NCI-H446 (cell line): ENCODE measurements around the gene EFCC1.

Source experiments
- DNase-seq, 2 experiments: peaks; one replicate each; lab custom pipeline; 2025; lab: John Stamatoyannopoulos, UW

EFCC1 gene, protein sequence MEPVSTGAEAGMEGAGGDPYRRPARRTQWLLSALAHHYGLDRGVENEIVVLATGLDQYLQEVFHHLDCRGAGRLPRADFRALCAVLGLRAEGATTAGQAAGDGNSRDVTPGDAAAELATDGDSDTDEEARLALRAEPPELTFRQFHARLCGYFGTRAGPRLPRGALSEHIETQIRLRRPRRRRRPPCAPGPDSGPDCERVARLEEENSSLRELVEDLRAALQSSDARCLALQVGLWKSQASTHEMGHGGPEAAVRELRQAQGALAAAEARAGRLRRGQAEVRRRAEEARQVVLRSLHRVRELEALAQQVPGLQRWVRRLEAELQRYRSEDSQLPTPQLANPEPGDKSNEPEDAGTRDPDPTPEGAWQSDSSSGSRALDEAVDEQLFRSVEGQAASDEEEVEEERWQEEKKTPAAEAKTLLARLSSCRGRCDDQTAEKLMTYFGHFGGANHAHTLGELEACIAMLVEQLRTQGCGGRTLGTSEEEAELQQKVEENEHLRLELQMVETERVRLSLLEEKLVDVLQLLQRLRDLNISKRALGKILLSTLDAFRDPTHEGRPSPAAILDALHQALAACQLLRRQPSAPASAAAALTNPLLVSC

DNA sequence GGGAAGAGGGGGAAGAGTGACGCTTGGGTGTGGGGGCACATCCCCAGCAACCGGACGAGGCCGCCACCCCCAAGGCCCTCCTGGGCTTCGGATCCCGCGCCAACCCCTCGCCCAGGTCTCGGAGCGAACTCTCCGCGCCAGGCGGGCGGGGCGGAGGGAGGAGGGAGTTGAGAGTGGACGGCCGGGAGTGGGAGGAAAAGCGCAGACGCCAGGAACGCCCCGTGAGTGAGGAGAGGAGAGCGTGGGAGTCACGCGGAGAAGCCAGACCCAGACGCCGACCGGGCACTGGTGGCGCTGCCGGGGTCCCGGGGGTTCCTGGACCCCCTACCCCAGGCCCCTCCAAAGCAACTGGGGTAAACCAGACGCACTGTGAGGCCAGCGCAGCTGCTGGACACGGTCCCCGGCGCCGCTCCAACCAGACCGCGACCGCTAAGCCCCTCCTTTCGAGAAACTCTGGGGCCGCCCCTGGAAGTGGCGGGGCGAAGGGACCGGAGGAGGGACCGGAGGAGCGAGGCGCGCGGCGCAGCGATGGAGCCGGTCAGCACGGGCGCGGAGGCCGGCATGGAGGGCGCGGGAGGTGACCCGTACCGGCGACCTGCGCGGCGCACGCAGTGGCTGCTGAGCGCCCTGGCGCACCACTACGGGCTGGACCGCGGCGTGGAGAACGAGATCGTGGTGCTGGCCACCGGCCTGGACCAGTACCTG, at the start of gene EFCC1:
EFCC1 (plus strand) TSS at position 204 of the 705 bp plus-strand sequence; CDS start at position 529, 325 bp downstream.
- no peak for DNase-seq

DNA sequence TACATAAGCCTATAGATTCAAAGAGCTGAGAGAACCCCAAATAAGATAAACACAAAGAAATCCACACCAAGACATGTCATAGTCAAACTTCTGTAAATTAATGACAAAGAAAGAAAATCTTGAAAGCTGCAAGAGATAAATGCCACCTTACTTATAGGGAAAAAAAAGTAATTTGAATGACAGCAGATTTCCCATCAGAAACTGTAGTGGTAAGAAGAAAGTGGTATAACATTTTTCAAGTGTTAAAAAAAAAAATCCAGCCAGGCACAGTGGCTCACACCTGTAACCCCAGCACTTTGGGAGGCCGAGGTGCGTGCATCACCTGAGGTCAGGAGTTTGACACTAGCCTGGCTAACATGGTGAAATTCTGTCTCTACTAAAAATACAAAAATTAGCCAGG, 44.7 kb upstream of the EFCC1 start:
- no peak for DNase-seq

DNA sequence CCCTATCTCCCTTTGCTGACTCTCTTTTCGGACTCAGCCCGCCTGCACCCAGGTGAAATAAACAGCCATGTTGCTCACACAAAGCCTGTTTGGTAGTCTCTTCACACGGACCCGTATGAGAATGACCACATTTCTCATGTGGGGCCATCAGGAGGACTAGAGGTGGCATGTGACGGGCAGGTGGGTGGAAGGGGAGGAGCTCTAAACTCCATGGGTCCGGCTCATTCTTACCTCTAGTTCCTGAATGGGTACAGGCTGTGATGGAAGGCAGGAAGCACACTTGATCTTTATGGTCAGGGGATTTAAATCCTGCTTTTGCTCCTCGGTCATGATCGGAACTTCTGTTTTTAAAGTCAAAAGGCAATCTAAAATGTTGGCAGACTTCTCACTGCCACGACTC, 35.8 kb upstream of the EFCC1 start:
- no peak for DNase-seq

DNA sequence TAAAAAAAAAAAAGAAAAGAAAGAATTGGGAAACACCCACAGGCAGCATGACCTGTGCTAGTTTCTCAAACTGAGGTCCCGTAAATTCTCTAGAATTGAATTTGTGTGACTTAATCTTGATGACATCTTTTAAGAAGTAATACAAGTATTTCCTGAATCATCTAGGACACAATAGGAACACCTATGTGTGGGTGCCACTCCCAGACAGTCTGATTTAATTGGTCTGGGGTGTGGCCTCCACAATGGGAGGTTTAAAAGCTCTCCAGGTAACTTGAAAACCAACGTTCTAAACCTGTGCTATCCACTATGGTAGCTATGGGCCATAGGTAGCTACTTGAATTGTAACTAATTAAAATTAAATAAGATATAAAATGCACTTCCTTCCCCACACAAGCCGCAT, 35.3 kb upstream of the EFCC1 start:
- no peak for DNase-seq

DNA sequence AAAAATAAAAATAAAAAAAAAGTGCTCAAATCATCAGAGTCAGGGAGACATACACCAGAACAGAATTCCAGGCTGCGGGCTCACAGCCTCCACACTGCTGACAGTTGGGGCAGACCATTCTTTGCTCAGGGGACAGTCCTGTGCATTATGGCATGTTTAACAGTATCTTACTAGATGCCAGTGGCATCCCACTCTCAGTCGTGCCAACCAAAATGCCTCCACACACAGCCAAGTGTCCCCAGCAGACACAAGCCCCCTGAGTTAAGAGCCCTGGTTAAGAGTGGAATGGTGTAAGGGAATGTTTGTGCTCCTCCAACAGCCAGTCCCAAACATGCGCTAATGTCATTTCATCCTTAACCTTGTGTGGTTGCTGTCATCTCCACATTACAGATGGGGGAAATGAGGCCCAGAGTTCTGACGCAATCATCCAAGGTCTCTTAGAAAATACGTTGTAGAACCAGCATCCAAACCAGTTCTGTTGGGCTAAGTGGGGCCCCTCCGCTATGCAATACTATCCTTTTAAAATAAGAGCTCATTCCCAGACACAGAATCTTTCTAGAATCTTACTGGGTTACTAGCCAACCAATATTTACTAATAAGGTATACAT, 33.3 kb upstream of the EFCC1 start:
- DNase-seq, result no peak

DNA sequence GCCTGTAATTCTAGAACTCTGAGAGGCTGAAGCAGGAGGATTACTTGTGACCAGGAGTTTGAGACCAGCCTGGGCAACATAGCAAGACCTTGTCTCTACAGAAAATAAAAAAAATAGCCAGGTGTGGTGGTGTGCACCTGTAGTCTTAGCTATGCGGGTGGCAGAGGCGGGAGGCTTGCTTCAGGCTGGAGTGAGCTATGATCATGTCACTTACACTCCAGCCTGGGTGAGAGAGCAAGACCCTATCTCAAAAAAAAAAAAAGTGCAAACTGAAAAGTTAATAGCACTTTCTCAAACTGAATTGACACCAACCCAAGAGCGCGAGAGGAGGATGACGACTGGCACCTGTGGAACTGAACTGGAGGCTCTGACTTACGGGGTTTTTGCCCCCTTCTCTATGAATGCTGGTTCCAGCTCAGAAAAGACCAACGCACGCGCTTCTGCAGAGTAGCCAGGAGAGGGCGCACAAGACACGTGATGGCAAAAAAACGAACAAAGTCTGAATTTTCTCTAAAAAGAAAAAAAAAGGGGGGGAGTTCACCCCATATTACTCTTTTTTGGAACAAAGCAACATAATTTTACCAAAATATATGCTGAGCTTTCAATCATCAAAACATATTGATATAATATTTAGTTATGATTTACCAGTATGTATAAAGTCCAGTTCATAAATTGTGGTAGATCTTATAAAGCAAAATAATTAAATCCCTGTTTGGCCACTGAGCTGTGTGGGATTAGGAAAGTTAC, 30.9 kb upstream of the EFCC1 start:
- DNase-seq, result peak; percentile 32 to 57

DNA sequence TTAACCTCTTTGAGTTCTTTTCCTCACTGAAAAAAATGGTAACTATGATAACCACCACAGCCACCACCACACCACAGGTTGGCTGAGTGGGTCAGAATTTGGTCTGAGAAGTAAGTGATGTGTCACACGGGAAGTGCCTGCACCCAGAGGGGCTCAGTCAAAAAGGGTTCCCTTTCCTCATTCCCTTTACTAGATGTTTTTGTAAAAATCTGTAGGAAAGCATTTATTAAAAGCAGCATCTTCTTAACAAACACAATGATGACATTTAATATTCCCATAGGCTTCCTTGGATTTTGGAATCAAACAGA, 30.4 kb upstream of the EFCC1 start:
- DNase-seq, result no peak

DNA sequence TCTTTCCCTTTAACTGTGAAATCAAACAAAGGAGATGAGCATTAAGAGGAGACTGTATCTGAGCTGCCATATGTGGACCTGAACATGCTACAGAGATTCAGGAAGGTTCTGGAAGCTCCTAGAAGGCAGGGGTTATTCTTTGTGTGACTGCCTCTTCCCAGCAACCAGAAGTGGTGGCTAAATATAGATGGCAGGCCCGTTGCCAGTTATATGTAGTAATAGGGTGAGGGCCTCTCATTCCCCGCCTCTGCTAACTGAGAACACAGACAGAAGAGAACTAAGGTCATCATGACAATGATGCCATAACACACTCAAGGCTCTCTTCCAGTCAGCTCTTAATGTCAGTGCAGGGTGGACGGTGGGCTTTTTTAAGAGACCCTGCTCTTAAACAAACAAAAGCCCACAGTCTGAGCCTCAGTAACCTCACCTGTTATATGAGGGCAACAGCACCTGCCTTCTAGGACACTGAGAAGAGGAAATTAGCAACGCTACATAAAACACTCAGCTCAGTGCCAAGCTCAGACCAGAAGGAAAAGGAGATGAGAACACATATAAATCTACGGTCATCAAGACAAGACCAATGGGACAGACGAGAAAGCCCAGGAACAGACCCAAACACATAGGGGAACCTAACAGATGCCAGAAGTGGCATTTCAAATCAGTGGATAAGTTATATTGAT, 29.5 kb upstream of the EFCC1 start:
- no peak for DNase-seq

DNA sequence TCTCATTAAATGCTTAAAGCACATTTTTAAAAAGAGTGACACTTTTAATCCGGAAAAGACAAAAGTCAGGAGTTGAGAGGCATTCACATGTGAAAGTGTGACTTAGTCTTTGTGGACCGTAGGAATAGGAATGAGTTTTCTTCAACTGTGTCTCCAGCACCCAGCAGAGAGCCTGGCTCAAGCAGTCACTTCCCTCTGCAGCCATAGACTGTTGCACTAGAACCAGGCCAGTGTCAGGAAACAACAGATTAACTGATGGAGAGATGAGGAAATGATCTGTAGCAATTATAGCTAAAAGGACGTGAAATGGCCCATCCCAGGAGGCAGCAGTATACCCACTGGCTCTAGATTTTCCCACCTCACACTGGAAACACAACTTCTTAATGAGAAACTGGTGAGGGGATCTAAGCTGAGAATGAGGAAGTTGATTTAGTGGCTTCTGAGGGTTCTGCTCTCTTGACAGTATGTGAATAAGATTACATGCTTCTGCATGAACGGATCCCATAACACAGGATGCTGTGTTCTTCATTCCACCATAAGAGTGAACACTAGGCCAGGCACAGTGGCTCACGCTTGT, 27.0 kb upstream of the EFCC1 start:
- DNase-seq, result no peak

DNA sequence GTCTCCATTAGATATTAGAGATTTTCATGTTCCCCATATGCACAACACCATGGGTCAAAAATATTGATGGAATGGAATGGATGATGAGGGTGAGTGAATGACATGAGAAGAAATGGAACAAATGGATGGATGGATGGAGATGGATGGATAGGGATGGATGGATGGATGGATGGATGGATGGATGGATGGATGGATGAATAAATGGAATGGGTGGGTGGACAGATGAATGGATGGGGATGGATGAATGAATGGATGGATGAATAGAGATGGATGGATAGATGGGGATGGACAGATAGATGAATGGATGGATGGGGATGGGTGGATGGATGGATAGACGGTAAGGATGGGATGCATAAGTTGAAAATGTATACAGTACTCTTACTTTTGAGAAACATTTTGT, 25.8 kb upstream of the EFCC1 start:
- DNase-seq, result no peak

DNA sequence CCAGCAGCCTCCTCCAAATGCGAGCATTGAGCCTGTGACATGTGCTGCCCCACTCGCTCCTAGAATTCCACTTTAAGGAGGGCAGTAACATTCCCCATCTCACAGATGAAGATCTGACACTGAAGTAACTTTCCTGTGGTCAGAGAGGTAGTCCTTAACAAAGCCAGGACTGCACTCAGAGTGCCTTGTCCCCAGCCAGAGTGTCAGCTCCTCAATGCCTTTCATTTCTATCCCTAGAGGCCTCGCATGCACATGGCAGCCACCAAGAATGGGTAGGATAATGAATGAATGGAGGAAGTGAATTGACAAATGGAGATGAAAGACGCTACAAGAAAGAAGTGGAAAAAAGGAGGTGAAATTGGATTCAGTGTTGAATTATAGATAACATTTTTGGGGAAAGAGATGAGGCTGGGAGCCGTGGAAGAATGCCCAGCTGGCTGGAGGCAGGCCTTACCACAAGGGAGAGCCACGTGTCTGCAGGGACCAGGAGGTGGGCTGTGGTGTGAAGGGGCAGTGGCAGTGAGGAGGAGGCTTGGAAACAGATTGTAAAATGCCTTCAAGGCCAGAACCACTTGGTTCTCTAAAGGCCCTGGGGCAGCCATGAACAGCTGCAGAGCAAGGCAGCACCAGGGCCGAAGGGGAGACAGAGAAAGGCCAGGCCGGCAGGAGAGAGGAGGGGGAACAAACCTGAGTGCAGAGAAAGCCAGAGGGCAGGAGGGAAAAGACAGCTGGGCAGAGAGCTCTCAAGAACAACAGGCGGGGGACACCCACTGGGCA, 17.6 kb upstream of the EFCC1 start:
- DNase-seq, result no peak

DNA sequence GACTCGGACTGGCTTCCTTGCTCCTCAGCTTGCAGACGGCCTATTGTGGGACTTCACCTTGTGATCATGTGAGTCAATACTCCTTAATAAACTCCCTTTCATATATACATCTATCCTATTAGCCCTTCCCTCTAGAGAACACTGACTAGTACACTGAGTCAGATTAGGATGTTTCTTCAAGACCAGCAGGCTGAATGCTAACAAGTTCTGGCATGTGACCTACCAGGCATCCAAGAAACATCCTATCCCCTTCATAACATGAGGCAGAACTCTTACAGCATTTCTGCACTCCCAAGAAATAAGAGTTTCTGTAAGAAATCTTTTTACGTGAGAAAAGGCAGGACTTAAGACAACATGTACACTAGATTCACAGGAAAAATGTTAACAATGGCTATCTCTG, 16.5 kb upstream of the EFCC1 start:
- DNase-seq, result no peak

DNA sequence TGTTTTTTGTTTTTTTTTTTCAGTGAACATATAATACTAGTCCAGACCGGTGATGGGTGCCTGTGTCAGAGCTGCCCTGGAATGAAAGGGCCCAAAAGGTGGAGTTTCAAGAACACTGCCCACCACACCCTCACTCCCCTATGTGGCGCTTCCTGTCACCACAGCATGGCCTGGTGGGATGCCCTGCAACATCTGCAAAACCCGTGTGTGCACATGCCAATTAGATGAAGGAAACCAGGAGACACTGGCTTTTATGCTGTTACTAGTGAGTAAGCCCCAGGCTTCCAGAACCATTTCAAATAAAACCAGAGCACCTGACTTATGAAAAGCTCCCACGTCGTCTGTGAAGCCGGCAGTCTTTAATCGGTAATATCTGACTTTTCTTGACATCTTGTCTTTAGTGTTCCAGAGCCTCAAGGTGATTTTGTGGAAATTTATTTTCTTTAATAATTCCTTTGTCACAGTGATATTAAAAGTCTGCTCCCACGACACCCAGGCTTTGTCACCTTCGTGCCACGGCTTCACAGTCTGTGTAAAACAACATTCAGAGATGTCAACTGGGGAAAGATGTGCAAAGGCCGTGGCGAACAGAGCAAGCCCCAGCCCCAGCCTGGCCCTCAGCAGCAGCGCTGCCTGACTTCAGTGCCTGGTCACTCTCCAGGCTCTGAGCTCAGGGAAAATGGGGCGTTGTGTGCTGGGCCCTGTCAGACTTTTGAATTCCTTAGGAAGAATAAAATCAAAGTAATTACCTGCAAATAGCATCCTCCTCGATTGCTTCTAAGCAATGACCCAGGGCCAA, 13.6 kb upstream of the EFCC1 start:
- DNase-seq, result no peak

DNA sequence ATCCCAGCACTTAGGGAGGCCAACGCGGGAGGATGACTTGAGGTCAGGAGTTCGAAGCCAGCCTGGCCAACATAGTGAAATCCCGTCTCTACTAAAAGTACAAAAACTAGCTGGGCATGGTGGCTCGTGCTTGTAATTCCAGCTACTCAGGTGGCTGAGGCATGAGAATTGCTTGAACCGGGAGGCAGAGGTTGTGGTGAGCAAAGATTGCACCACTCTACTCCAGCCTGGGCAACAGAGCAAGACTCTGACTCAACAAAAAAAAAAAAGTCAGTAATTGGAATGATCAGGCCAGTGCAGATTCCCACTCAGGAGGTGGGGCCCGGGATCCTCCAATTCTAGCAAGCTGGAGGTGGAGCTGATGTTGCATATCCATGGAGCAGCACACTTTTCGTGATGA, 12.8 kb upstream of the EFCC1 start:
- no peak for DNase-seq

DNA sequence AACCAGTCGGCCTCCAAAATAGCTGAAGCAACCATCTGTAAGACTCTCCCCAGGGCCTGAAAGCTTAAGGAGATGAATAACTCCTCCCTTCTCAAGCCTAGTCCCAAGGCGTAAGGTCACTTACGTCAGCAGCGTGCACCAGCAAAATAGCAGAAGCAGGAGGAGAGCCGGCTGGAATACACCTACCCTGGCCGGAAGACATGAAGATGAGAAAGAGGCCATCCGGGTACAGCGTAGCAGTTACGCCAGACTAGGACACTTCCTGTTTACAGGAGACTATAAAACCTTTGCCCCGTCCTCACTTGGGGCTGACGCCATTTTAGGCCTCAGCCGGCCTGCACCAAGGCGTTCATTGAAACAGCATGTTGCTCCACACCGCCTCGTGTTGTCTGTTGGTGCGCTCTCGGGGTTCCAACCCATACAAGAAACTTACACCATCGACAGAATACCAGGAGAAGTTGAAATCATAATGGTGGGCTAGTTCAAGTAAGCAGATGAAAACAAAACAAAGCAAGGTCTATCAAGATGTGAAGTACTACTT, 9.7 kb upstream of the EFCC1 start:
- DNase-seq, result no peak

DNA sequence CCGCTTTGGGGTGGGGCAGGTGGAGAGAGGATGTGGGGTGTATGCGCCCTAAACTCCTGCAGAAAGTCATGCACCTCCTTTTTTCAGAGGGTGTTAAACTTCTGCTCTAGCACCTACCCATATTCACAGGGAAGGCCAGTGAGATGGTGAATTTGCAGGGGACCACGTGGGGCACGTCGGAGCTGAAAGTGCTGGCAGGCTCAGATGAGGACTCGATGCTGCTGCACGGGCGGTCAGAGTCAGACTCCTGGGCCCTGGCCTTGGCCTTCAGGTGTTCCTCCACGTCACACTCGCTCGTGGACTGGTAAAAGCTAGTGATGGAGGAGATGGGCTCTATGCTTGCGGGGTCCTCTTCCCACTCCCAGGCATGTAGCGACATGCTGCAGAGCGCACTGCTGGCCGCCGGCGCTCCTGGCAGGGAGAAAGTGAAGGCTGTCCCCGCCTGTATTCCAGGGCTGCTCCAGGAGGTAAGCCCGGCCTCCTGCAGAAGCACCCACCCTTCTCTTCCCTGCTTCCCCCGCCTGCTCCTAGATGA, 8.1 kb upstream of the EFCC1 start:
- DNase-seq, result no peak

DNA sequence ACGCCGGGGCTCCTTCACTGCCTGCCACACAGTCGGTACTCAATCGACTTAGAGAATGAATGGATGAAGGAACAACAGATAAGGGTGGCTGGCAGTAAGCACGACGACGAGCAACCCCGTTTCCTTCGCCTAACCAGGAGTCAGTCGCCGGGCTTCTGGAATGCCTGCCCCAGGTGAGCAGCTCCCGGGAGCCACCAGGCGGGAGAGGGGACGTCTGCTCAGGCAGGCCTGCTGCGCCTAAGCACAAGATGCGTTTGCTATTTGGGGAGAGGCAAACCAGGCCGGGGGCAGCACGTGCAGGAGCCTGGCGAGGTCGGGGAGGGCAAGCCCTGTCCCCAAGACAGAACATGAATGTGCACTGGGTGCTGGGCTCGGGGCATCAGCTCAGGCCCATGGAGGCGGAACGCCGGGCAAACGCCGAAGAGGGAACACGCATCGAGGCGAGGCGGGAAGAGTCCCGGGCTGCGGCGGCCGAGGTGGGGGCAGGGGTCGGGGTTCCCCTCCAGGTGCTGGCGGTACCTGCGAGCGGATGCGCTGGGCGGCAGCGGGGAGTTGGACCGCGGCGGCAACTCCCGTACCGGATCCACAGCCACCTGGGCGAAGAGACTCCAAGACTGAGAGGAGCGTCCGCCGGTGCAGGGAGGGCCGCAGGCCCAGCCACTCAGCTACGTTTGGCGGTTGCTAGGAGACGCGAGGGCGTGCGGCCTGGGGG, 7.5 kb upstream of the EFCC1 start, which contains the start of gene CFAP92:
CFAP92 (minus strand) TSS at position 616 of the 712 bp plus-strand sequence. CDS start 772 bp downstream, outside the sequence.
- peak in 1 of 2 experiments; percentile 60 for DNase-seq

DNA sequence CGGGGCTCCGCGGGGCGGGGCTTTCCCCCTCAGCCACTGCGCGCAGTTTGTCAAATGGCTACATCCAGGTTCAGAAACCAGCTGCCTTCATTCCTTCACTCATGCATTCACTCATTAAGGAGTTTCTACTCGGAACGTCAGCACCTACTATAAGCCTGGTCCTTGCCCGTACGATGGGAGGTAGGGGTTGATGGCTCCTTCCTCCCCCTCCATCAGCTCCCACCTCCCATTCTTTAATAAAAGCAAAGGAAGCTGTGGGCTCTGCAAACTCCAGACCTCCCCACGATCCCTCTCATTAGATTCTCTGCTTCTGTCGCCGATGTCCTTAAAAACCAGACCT, 7.0 kb upstream of the EFCC1 start:
- DNase-seq, result no peak
